H9 (cell line): ENCODE results near the gene ARHGAP31. TPM values are rescaled to one million over a fixed set of nuclear protein-coding genes. Genes with fewer than 3 reads are reported as not detected.
"Not testable (repeated sequence)": the region's sequence is repeated elsewhere in the genome, so short reads cannot be mapped to it uniquely, and the experiment has no call there.

Experiments
- DNase-seq: peaks from one replicate; pipeline ENCODE4 v3.0.0-alpha.2; 2017
- H2AFZ ChIP-seq: one replicate; pipeline ENCODE4 v1.6.1; 2013; ENCODE audit warnings: mild to moderate bottlenecking, low read length, control low read depth, moderate library complexity
- H2AK5ac ChIP-seq: 2 replicates; pipeline ENCODE4 v1.6.1; 2013; ENCODE audit warnings: low read length, control low read depth, mixed read lengths; ENCODE audit not compliant: insufficient read length
- H2BK120ac ChIP-seq: one replicate; pipeline ENCODE4 v1.6.1; 2013; ENCODE audit warnings: low read depth, mild to moderate bottlenecking, low read length, control low read depth, inconsistent platforms; ENCODE audit not compliant: poor library complexity, severe bottlenecking
- H2BK12ac ChIP-seq: 2 replicates; pipeline ENCODE4 v1.6.1; 2013; ENCODE audit warnings: low read length, control low read depth, mixed read lengths, low read depth; ENCODE audit not compliant: insufficient read length
- H2BK15ac ChIP-seq: 2 replicates; pipeline ENCODE4 v1.6.1; 2013; ENCODE audit warnings: low read depth, low read length, control low read depth
- H2BK20ac ChIP-seq: one replicate; pipeline ENCODE4 v1.6.1; 2013; ENCODE audit warnings: low read depth, mild to moderate bottlenecking, low read length, control low read depth, inconsistent platforms; ENCODE audit not compliant: poor library complexity, severe bottlenecking
- H2BK5ac ChIP-seq: 2 replicates; pipeline ENCODE4 v1.6.1; 2013; ENCODE audit warnings: low read length, control low read depth, mixed read lengths; ENCODE audit not compliant: insufficient read length
- H3K14ac ChIP-seq: 2 replicates; pipeline ENCODE4 v1.6.1; 2013; ENCODE audit warnings: low read length, control low read depth; ENCODE audit not compliant: insufficient read depth
- H3K18ac ChIP-seq: 2 replicates; pipeline ENCODE4 v1.6.1; 2013; ENCODE audit warnings: low read depth, mild to moderate bottlenecking, mixed read lengths, low read length, control low read depth; ENCODE audit not compliant: insufficient read length
- H3K23ac ChIP-seq: 2 replicates; pipeline ENCODE4 v1.6.1; 2013; ENCODE audit warnings: low read length, control low read depth, mixed read lengths, low read depth; ENCODE audit not compliant: insufficient read length
- H3K23me2 ChIP-seq: 2 replicates; pipeline ENCODE4 v1.6.1; 2013; ENCODE audit warnings: low read depth, mild to moderate bottlenecking, mixed read lengths, low read length, control low read depth; ENCODE audit not compliant: insufficient read length, poor library complexity, severe bottlenecking
- H3K27ac ChIP-seq: 2 replicates; pipeline ENCODE4 v1.5.1; 2013; ENCODE audit warnings: low read length, control low read depth, mixed read lengths, low read depth; ENCODE audit not compliant: insufficient read length
- H3K27me3 ChIP-seq: 2 replicates; pipeline ENCODE4 v1.6.1; 2013; ENCODE audit warnings: low read length, control low read depth, inconsistent platforms; ENCODE audit not compliant: insufficient read depth
- H3K4ac ChIP-seq: 2 replicates; pipeline ENCODE4 v1.6.1; 2013; ENCODE audit warnings: low read depth, mild to moderate bottlenecking, control low read depth, inconsistent platforms, low read length, moderate library complexity
- H3K4me1 ChIP-seq: 2 replicates; pipeline ENCODE4 v1.6.1; 2013; ENCODE audit warnings: low read length, control low read depth, inconsistent platforms; ENCODE audit not compliant: insufficient read depth
- H3K4me2 ChIP-seq: 2 replicates; pipeline ENCODE4 v1.6.1; 2013; ENCODE audit warnings: low read length, control low read depth, mixed read lengths; ENCODE audit not compliant: insufficient read length, insufficient read depth
- H3K56ac ChIP-seq: 2 replicates; pipeline ENCODE4 v1.6.1; 2013; ENCODE audit warnings: low read depth, mild to moderate bottlenecking, mixed read lengths, low read length, control low read depth; ENCODE audit not compliant: insufficient read length
- H3K79me1 ChIP-seq: 2 replicates; pipeline ENCODE4 v1.6.1; 2013; ENCODE audit warnings: low read depth, mild to moderate bottlenecking, moderate library complexity, low read length, control low read depth, inconsistent platforms; ENCODE audit not compliant: insufficient read depth, poor library complexity, severe bottlenecking
- H3K79me2 ChIP-seq: 2 replicates; pipeline ENCODE4 v1.6.1; 2013; ENCODE audit warnings: low read length, control low read depth, inconsistent platforms; ENCODE audit not compliant: insufficient read depth
- H3K9ac ChIP-seq: 2 replicates; pipeline ENCODE4 v1.6.1; 2013; ENCODE audit warnings: low read length, control low read depth, mixed read lengths; ENCODE audit not compliant: insufficient read length; ENCODE audit errors: extremely low read depth
- H3K9me3 ChIP-seq: one replicate; pipeline ENCODE4 v1.6.1; 2013; ENCODE audit warnings: low read depth, low read length, inconsistent platforms; ENCODE audit not compliant: control insufficient read depth
- H3T11ph ChIP-seq: one replicate; pipeline ENCODE4 v1.6.1; 2013; ENCODE audit warnings: mild to moderate bottlenecking, low read length, control low read depth, inconsistent platforms
- H4K20me1 ChIP-seq: one replicate; pipeline ENCODE4 v1.6.1; 2013; ENCODE audit not compliant: control insufficient read depth, insufficient read length, insufficient read depth
- H4K5ac ChIP-seq: 2 replicates; pipeline ENCODE4 v1.6.1; 2013; ENCODE audit warnings: low read depth, mild to moderate bottlenecking, mixed read lengths, low read length, control low read depth; ENCODE audit not compliant: insufficient read length
- H4K8ac ChIP-seq: replicated peaks from 2 replicates; pipeline ENCODE4 v1.6.1; 2013; ENCODE audit warnings: low read length, control low read depth, mixed read lengths, low read depth; ENCODE audit not compliant: insufficient read length
- H4K91ac ChIP-seq: 2 replicates; pipeline ENCODE4 v1.6.1; 2013; ENCODE audit warnings: low read depth, mild to moderate bottlenecking, moderate library complexity, mixed read lengths, low read length, control low read depth; ENCODE audit not compliant: insufficient read length
- H3K27ac Mint-ChIP-seq, 3 experiments: 2 replicates in 2 of 3; 3 replicates in 1 of 3; pipeline ENCODE4 v1.8.0; 2020 to 2021; ENCODE audit warnings: mixed read lengths in 3 of 3, mild to moderate bottlenecking in 1 of 3, moderate library complexity in 1 of 3
- H3K27me3 Mint-ChIP-seq: 2 replicates; pipeline ENCODE4 v1.8.0; 2021; ENCODE audit warnings: low read depth, mild to moderate bottlenecking, moderate library complexity, mixed read lengths
- H3K36me3 Mint-ChIP-seq, 3 experiments: 2 replicates in 2 of 3; 3 replicates in 1 of 3; pipeline ENCODE4 v1.8.0; 2020 to 2021; ENCODE audit warnings: low read depth in 3 of 3, mixed read lengths in 3 of 3; ENCODE audit not compliant: insufficient read depth in 1 of 3
- H3K4me1 Mint-ChIP-seq, 2 experiments: 2 replicates each; pipeline ENCODE4 v1.8.0; 2020; ENCODE audit warnings: mixed read lengths in 2 of 2
- H3K4me3 Mint-ChIP-seq, 2 experiments: 2 replicates in 1 of 2; 3 replicates in 1 of 2; pipeline ENCODE4 v1.8.0; 2020 to 2021; ENCODE audit warnings: mild to moderate bottlenecking in 2 of 2, mixed read lengths in 2 of 2, moderate library complexity in 1 of 2
- H3K9me3 Mint-ChIP-seq, 2 experiments: 2 replicates in 1 of 2; 3 replicates in 1 of 2; pipeline ENCODE4 v1.8.0; 2020; ENCODE audit warnings: mild to moderate bottlenecking in 2 of 2, mixed read lengths in 2 of 2, moderate library complexity in 1 of 2
- WGBS: extraction: QIAGEN DNeasy Blood & Tissue Kit; methylation state at CpG from one replicate; pipeline ENCODE4 v1.1.7; 2013; ENCODE audit warnings: missing lambda C conversion rate, low lambda C conversion rate, mixed read lengths; ENCODE audit not compliant: insufficient read length; ENCODE audit errors: extremely low coverage; 5-methylcytosine and 5-hydroxymethylcytosine counted together
- total RNA-seq: library from RNA; stranded (reverse); gene quantifications from 2 replicates; pipeline ENCODE4 v1.2.1, GENCODE V29; 2021
- TF ChIP-seq, protein P1 (sequence below): fragments of 200-600 bp; sonication (generic); conservative IDR thresholded peaks from 3 replicates; pipeline ENCODE4 v1.8.0; 2021; ENCODE audit warnings: antibody characterized with exemption, mild to moderate bottlenecking

Gene ARHGAP31
- total RNA-seq, 1 experiment from 2014 or later: 2.2 TPM

DNA sequence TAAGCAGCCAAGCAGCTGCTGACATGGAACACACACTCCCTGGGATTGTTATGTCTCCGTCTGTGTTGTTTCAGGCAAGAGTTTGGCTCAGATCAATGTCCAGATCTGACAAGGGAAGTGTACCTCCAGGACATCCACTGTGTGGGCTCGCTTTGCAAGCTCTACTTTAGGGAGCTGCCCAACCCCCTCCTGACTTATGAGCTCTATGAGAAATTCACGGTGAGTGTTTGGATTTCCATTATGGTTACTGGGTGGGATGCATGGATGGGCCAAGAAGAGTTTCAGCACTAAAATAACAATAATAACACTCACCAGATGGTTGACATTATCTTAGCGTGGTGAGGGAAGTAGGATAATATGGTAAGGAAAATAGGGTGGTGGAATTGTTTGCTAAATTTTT lies 74.1 kb downstream of the ARHGAP31 start:
- Histone ChIP-seq H3K79me2 (no peaks in the 10 kb centered on the region), H2BK120ac (no peak overlapping the region), H2BK15ac (no peak overlapping the region), H3K23ac (no peak overlapping the region), H4K20me1 (no peaks in the 10 kb centered on the region), H3K56ac (no peak overlapping the region), H2BK20ac (no peak overlapping the region), H2AK5ac (no peak overlapping the region), H3K9ac (no peak overlapping the region), H3K4me2 (no peak overlapping the region), H3K9me3 (no peaks in the 10 kb centered on the region), H3T11ph (no peak overlapping the region), H3K79me1 (no peaks in the 10 kb centered on the region), H3K23me2 (no peaks in the 10 kb centered on the region), H3K27ac (no peak overlapping the region), H3K18ac (no peak overlapping the region), H3K4ac (no peak overlapping the region), H2BK12ac (no peak overlapping the region), H2AFZ (no peak overlapping the region), H3K27me3 (no peaks in the 10 kb centered on the region), H4K8ac (no peak overlapping the region), H2BK5ac (no peak overlapping the region), H4K5ac (no peak overlapping the region), H3K14ac (no peak overlapping the region), H4K91ac (no peak overlapping the region), H3K4me1 (no peaks in the 10 kb centered on the region)
- 0 out of 7 replicates have a peak, but pooled peaks cover 0 to 2% (median 0%) of the 10 kb centered on the region in 3 experiments for H3K36me3 Mint-ChIP-seq
- H3K27ac Mint-ChIP-seq: no peak overlapping the region
- DNase-seq: no peak
- 100% methylated on average over 1 of the region's 4 CpGs for WGBS
- H3K4me3 Mint-ChIP-seq: no peak overlapping the region
- H3K9me3 Mint-ChIP-seq: no peaks in the 10 kb centered on the region
- TF ChIP-seq, protein P1, sequence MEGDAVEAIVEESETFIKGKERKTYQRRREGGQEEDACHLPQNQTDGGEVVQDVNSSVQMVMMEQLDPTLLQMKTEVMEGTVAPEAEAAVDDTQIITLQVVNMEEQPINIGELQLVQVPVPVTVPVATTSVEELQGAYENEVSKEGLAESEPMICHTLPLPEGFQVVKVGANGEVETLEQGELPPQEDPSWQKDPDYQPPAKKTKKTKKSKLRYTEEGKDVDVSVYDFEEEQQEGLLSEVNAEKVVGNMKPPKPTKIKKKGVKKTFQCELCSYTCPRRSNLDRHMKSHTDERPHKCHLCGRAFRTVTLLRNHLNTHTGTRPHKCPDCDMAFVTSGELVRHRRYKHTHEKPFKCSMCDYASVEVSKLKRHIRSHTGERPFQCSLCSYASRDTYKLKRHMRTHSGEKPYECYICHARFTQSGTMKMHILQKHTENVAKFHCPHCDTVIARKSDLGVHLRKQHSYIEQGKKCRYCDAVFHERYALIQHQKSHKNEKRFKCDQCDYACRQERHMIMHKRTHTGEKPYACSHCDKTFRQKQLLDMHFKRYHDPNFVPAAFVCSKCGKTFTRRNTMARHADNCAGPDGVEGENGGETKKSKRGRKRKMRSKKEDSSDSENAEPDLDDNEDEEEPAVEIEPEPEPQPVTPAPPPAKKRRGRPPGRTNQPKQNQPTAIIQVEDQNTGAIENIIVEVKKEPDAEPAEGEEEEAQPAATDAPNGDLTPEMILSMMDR: no peak
- H3K27me3 Mint-ChIP-seq: no peaks in the 10 kb centered on the region
- peaks cover 6 to 16% of the 10 kb centered on the region in 2 experiments for H3K4me1 Mint-ChIP-seq

DNA sequence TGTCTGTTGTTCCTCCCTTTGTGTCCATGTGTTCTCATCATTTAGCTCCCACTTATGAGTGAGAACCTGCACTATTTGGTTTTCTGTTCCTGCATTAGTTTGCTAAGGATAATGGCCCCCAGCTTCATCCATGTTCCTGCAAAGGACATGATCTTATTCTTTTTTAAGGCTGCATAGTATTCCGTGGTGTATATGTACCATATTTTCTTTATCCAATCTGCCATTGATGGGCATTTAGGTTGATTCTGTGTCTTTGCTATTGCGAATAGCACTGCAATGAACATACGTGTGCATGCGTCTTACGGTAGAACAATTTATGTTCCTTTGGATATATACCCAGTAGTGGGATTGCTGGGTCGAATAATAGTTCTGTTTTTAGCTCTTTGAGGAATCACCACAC lies 77.6 kb downstream of the ARHGAP31 start:
- H3K9me3 Mint-ChIP-seq, H4K91ac ChIP-seq, H2BK12ac ChIP-seq, H3K36me3 Mint-ChIP-seq, H3K79me1 ChIP-seq, H3K27ac Mint-ChIP-seq, H3K4me2 ChIP-seq, H3K4me1 ChIP-seq, H3K4me1 Mint-ChIP-seq, H2AFZ ChIP-seq, H3K4ac ChIP-seq, H2BK20ac ChIP-seq, H2AK5ac ChIP-seq, H2BK120ac ChIP-seq, H2BK15ac ChIP-seq, H4K5ac ChIP-seq, H2BK5ac ChIP-seq, H3K79me2 ChIP-seq, H3K18ac ChIP-seq, H3K27ac ChIP-seq, H3K9me3 ChIP-seq, H4K20me1 ChIP-seq, H3K27me3 Mint-ChIP-seq, H4K8ac ChIP-seq, H3K56ac ChIP-seq, H3K4me3 Mint-ChIP-seq, H3K23ac ChIP-seq, H3K23me2 ChIP-seq, H3K27me3 ChIP-seq, H3K9ac ChIP-seq, H3K14ac ChIP-seq, H3T11ph ChIP-seq, DNase-seq: not testable (repeated sequence)
- no CpG with 5 or more reads among the region's 6 CpGs for WGBS
